Endodermal cell (in vitro differentiated cells): ENCODE measurements around the gene FNBP1L. TPM values are rescaled to one million over a fixed set of nuclear protein-coding genes. Genes with fewer than 3 reads are reported as not detected.

Experiments
- DNase-seq: peaks from one replicate; pipeline ENCODE4 v3.0.0-alpha.2; 2017
- H3K27ac ChIP-seq: 2 replicates; pipeline ENCODE4 v1.5.1; 2013; ENCODE audit warnings: mild to moderate bottlenecking, low read depth, low read length, moderate library complexity
- H3K27me3 ChIP-seq: 2 replicates; pipeline ENCODE4 v1.6.1; 2013; ENCODE audit warnings: mild to moderate bottlenecking, low read length, moderate library complexity; ENCODE audit not compliant: insufficient read depth, control insufficient read depth, poor library complexity, severe bottlenecking
- H3K36me3 ChIP-seq: 2 replicates; pipeline ENCODE4 v1.7.0; 2013; ENCODE audit warnings: mild to moderate bottlenecking, low read length, moderate library complexity; ENCODE audit not compliant: control insufficient read depth, insufficient read depth
- H3K4me1 ChIP-seq: one replicate; pipeline ENCODE4 v1.7.0; 2013; ENCODE audit warnings: low read length; ENCODE audit not compliant: control insufficient read depth, insufficient read depth
- H3K4me3 ChIP-seq: 2 replicates; pipeline ENCODE4 v1.5.1; 2013; ENCODE audit warnings: mild to moderate bottlenecking, low read length, moderate library complexity
- H3K9ac ChIP-seq: 2 replicates; pipeline ENCODE4 v1.6.1; 2013; ENCODE audit warnings: mild to moderate bottlenecking, low read length, moderate library complexity; ENCODE audit not compliant: poor library complexity, severe bottlenecking; ENCODE audit errors: extremely low read depth
- H3K9me3 ChIP-seq: 2 replicates; pipeline ENCODE4 v1.6.1; 2013; ENCODE audit warnings: mild to moderate bottlenecking, low read length, moderate library complexity; ENCODE audit not compliant: control insufficient read depth
- H3K27ac Mint-ChIP-seq: 2 replicates; pipeline ENCODE4 v1.8.0; 2020; ENCODE audit warnings: mixed read lengths
- H3K27me3 Mint-ChIP-seq: 2 replicates; pipeline ENCODE4 v1.8.0; 2021; ENCODE audit warnings: mild to moderate bottlenecking, mixed read lengths; ENCODE audit not compliant: insufficient read depth
- H3K36me3 Mint-ChIP-seq: 2 replicates; pipeline ENCODE4 v1.8.0; 2020; ENCODE audit warnings: low read depth, mixed read lengths
- H3K4me1 Mint-ChIP-seq: 2 replicates; pipeline ENCODE4 v1.8.0; 2020; ENCODE audit warnings: mixed read lengths
- H3K4me3 Mint-ChIP-seq: 2 replicates; pipeline ENCODE4 v1.8.0; 2020; ENCODE audit warnings: mild to moderate bottlenecking, moderate library complexity, mixed read lengths
- H3K9me3 Mint-ChIP-seq: 2 replicates; pipeline ENCODE4 v1.8.0; 2020; ENCODE audit warnings: mild to moderate bottlenecking, mixed read lengths
- WGBS, 2 experiments: methylation state at CpG; one replicate each; pipeline versions ENCODE4 v1.1.5 to v1.1.7; 2013; ENCODE audit warnings: missing lambda C conversion rate in 2 of 2, mixed read lengths in 1 of 2; ENCODE audit not compliant: insufficient coverage in 1 of 2, insufficient read length in 1 of 2; 5-methylcytosine and 5-hydroxymethylcytosine counted together
- total RNA-seq, 2 donors: library from RNA; stranded (reverse); fragmentation: NEBNext Ultra II Directional in 1 of 2; extraction: Animal tissue kit (Norgen Biotek cat#: 25700) in 1 of 2; gene quantifications; 2 replicates in 1 of 2; 3 replicates in 1 of 2; pipeline ENCODE4 v1.2.1, GENCODE V29; 2021
- TF ChIP-seq, protein P1 (sequence below): fragments of 200-600 bp; sonication (generic); conservative IDR thresholded peaks from 2 replicates; pipeline ENCODE4 v1.5.0; 2021; ENCODE audit warnings: antibody characterized with exemption, mild to moderate bottlenecking

Gene FNBP1L
- total RNA-seq, 2 donors from 2014 or later = 96.8 to 107 TPM

- no peaks in the 10 kb centered on the region for H3K27me3 Mint-ChIP-seq
- TF ChIP-seq, protein P1, sequence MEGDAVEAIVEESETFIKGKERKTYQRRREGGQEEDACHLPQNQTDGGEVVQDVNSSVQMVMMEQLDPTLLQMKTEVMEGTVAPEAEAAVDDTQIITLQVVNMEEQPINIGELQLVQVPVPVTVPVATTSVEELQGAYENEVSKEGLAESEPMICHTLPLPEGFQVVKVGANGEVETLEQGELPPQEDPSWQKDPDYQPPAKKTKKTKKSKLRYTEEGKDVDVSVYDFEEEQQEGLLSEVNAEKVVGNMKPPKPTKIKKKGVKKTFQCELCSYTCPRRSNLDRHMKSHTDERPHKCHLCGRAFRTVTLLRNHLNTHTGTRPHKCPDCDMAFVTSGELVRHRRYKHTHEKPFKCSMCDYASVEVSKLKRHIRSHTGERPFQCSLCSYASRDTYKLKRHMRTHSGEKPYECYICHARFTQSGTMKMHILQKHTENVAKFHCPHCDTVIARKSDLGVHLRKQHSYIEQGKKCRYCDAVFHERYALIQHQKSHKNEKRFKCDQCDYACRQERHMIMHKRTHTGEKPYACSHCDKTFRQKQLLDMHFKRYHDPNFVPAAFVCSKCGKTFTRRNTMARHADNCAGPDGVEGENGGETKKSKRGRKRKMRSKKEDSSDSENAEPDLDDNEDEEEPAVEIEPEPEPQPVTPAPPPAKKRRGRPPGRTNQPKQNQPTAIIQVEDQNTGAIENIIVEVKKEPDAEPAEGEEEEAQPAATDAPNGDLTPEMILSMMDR = no peak
- no peak overlapping the region for H3K27ac ChIP-seq
- WGBS, 2 experiments = 91% methylated on average over 1 to 4 of the region's 4 CpGs
- no peaks in the 10 kb centered on the region for H3K27me3 ChIP-seq
- no peak overlapping the region for H3K9ac ChIP-seq
- H3K4me3 Mint-ChIP-seq = no peak overlapping the region
- no peak overlapping the region for H3K4me3 ChIP-seq
- peaks cover 70% of the 10 kb centered on the region for H3K36me3 ChIP-seq
- peaks cover 39% of the 10 kb centered on the region for H3K36me3 Mint-ChIP-seq
- no peak for DNase-seq
- no peaks in the 10 kb centered on the region for H3K4me1 ChIP-seq
- H3K27ac Mint-ChIP-seq = peak overlapping the region; percentile 14
- peaks cover 15% of the 10 kb centered on the region for H3K4me1 Mint-ChIP-seq
- H3K9me3 ChIP-seq = no peaks in the 10 kb centered on the region
- no peaks in the 10 kb centered on the region for H3K9me3 Mint-ChIP-seq
Measured at GRCh38 chr1:93522721-93523120, 74.8 kb downstream of the FNBP1L start.

DNA sequence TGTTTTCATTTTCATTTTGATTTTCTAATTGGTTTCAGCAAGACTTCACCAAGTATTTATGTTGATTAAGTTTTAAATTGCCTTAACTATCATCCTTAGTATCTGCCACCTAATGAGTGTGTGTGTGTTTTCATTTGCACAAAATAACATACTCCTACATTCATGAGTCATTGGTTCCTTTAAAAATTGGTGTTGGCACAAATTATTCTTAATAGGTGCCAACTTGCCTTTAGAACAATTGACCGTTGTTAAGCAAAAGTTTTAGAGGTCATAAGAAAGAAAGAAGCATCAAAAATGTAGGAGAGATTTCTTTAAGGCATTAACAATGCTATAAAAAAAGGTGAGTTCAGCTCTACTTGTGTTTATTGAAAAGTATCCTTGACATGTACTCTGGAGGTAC lies 77.5 kb downstream of the FNBP1L start:
- no peak overlapping the region for H3K27ac ChIP-seq
- no peaks in the 10 kb centered on the region for H3K4me1 ChIP-seq
- H3K4me3 ChIP-seq = no peak overlapping the region
- H3K27ac Mint-ChIP-seq = no peak overlapping the region
- no peak overlapping the region for H3K4me3 Mint-ChIP-seq
- peaks cover 17% of the 10 kb centered on the region for H3K4me1 Mint-ChIP-seq
- H3K36me3 Mint-ChIP-seq = peaks cover 55% of the 10 kb centered on the region
- no peaks in the 10 kb centered on the region for H3K9me3 ChIP-seq
- no peaks in the 10 kb centered on the region for H3K9me3 Mint-ChIP-seq
- H3K36me3 ChIP-seq = peaks cover 83% of the 10 kb centered on the region
- TF ChIP-seq, protein P1 = no peak
- DNase-seq = no peak
- H3K27me3 Mint-ChIP-seq = no peaks in the 10 kb centered on the region
- WGBS, 2 experiments = 98 to 100% methylated on average over 1 of the region's 1 CpG
- H3K27me3 ChIP-seq = no peaks in the 10 kb centered on the region
- no peak overlapping the region for H3K9ac ChIP-seq

GRCh38 chr1:93526431-93526830 lies 78.5 kb downstream of the FNBP1L start:
- Histone ChIP-seq H3K27ac (no peak overlapping the region), H3K4me1 (no peaks in the 10 kb centered on the region), H3K36me3 (peaks cover 83% of the 10 kb centered on the region), H3K9me3 (no peaks in the 10 kb centered on the region), H3K4me3 (no peak overlapping the region), H3K9ac (no peak overlapping the region), H3K27me3 (no peaks in the 10 kb centered on the region)
- no peaks in the 10 kb centered on the region for H3K9me3 Mint-ChIP-seq
- H3K27me3 Mint-ChIP-seq = no peaks in the 10 kb centered on the region
- peaks cover 17% of the 10 kb centered on the region for H3K4me1 Mint-ChIP-seq
- peaks cover 55% of the 10 kb centered on the region for H3K36me3 Mint-ChIP-seq
- TF ChIP-seq, protein P1 = no peak
- no peak for DNase-seq
- H3K4me3 Mint-ChIP-seq = no peak overlapping the region
- 86% methylated on average over 2 of the region's 2 CpGs; no CpG with 5 or more reads in 1 of the 2 experiments for WGBS, 2 experiments
- no peak overlapping the region for H3K27ac Mint-ChIP-seq
